Sigmoid colon (tissue), 7 donors: ENCODE results near the gene ARHGAP15. TPM values are rescaled to one million over a fixed set of nuclear protein-coding genes. Genes with fewer than 3 reads are reported as not detected.

Experiments used
- DNase-seq: peaks from one replicate; pipeline ENCODE4 v3.0.0-alpha.2; 2019
- H3K27ac ChIP-seq, 4 donors: fragments of 200-600 bp; sonication (generic); one replicate each; pipeline ENCODE4 v1.5.1; 2016 to 2019; ENCODE audit warnings: mild to moderate bottlenecking in 1 of 4
- H3K27me3 ChIP-seq, 3 donors: fragments of 200-600 bp; sonication (generic); one replicate each; pipeline ENCODE4 v1.5.1; 2019; ENCODE audit warnings: mild to moderate bottlenecking in 1 of 3
- H3K36me3 ChIP-seq, 4 donors: fragments of 200-600 bp; sonication (generic); one replicate each; pipeline ENCODE4 v1.5.1; 2016 to 2019
- H3K4me1 ChIP-seq, 4 donors: fragments of 200-600 bp; sonication (generic); one replicate each; pipeline ENCODE4 v1.5.1; 2017 to 2019
- H3K4me3 ChIP-seq, 4 donors: fragments of 200-600 bp; sonication (generic); one replicate each; pipeline ENCODE4 v1.5.1; 2017 to 2019; ENCODE audit warnings: mild to moderate bottlenecking in 2 of 4, moderate library complexity in 1 of 4
- H3K9me3 ChIP-seq, 4 donors: fragments of 200-600 bp in 3 of 4; sonication (generic) in 3 of 4; one replicate each; pipeline versions ENCODE4 v1.5.1 to v1.6.1; 2013 to 2019
- EP300 ChIP-seq, 4 donors: sonication (generic); formaldehyde crosslinking; IDR thresholded peaks; one replicate each; pipeline ENCODE4 v1.6.1; 2017; ENCODE audit warnings: antibody characterized with exemption in 4 of 4
- POLR2A ChIP-seq, 2 donors: fragments of 450-650 bp; IDR thresholded peaks; one replicate each; pipeline ENCODE4 v1.6.1; 2016; ENCODE audit warnings: antibody characterized with exemption in 2 of 2, mild to moderate bottlenecking in 2 of 2, moderate library complexity in 2 of 2
- POLR2AphosphoS5 ChIP-seq, 4 donors: sonication (generic); formaldehyde crosslinking; IDR thresholded peaks; one replicate each; pipeline ENCODE4 v1.6.1; 2017; ENCODE audit warnings: antibody characterized with exemption in 4 of 4
- WGBS, 2 donors: extraction: QIAGEN DNeasy Blood & Tissue Kit; methylation state at CpG; one replicate each; pipeline ENCODE4 v1.1.7; 2013; 5-methylcytosine and 5-hydroxymethylcytosine counted together
- intact Hi-C: fragments of 100-400 bp; cut with DNase I; formaldehyde crosslinking; loops from one replicate; pipeline ENCODE4 v1.15.1; 2023
- polyA plus RNA-seq, 3 donors: library from polyadenylated mRNA; stranded (reverse); fragments of 200-250 nt; gene quantifications; one replicate each; pipeline ENCODE4 v1.2.3, GENCODE V29; 2013
- total RNA-seq, 4 donors: library from RNA; depleted of rRNA; stranded (reverse); fragments of >200 nt; gene quantifications; one replicate each; pipeline ENCODE4 v1.1.0, GENCODE V29; 2016
- TF ChIP-seq, protein P1 (sequence below), 4 experiments: fragments of 450-650 bp in 3 of 4; fragments of 200-600 bp in 1 of 4; IDR thresholded peaks; one replicate each; pipeline ENCODE4 v1.5.1; 2016 to 2019; ENCODE audit warnings: antibody characterized with exemption in 4 of 4, mild to moderate bottlenecking in 3 of 4, moderate library complexity in 2 of 4
- donor health status: healthy with polysubstance abuse.
- donor health status: Bipolar disorder and iron deficiency.
- donor health status: healthy.

ARHGAP15 gene
- total and polyA plus RNA-seq, 7 donors = 3.7 to 16.4 (median 6.0) TPM

DNA sequence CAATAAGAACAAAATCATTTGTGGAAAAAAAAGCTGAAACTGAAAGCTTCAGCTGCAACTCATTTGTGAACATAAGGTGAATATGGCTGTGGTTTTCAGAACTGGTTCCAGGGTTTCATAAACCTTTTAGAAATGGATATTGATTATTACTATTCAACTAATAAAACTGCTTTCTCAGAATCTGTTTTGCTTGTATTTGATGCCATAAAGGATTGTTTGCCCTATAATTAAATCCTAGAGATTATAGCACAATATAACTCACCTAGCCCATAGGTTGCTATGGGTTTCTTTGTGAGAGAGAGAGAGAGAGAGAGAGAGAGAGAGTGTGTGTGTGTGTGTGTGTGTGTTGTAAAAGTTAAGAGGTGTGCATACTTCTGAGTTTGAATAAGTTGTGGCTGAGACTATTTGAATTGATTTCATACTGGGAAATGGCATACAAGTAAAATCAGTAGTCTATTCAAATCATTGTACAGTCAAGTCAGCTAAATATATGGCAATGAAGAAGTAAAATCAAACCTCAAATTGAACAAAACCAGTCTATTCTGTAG, 339.2 kb downstream of the ARHGAP15 start:
- H3K36me3 ChIP-seq = no peaks in the 10 kb centered on the region
- H3K4me3 ChIP-seq = no peak overlapping the region
- intact Hi-C loops = no loop called here
- no peak for TF ChIP-seq POLR2A (IDR thresholded peaks at IDR 0.05)
- no peak for TF ChIP-seq POLR2AphosphoS5 (IDR thresholded peaks at IDR 0.05)
- TF ChIP-seq, protein P1, sequence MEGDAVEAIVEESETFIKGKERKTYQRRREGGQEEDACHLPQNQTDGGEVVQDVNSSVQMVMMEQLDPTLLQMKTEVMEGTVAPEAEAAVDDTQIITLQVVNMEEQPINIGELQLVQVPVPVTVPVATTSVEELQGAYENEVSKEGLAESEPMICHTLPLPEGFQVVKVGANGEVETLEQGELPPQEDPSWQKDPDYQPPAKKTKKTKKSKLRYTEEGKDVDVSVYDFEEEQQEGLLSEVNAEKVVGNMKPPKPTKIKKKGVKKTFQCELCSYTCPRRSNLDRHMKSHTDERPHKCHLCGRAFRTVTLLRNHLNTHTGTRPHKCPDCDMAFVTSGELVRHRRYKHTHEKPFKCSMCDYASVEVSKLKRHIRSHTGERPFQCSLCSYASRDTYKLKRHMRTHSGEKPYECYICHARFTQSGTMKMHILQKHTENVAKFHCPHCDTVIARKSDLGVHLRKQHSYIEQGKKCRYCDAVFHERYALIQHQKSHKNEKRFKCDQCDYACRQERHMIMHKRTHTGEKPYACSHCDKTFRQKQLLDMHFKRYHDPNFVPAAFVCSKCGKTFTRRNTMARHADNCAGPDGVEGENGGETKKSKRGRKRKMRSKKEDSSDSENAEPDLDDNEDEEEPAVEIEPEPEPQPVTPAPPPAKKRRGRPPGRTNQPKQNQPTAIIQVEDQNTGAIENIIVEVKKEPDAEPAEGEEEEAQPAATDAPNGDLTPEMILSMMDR (IDR thresholded peaks at IDR 0.05) = no peak
- no peak for TF ChIP-seq EP300 (IDR thresholded peaks at IDR 0.05)
- peaks cover 0 to 4% (median 0%) of the 10 kb centered on the region in 4 donors for H3K4me1 ChIP-seq
- H3K27me3 ChIP-seq = no peaks in the 10 kb centered on the region
- no peak for DNase-seq
- no peaks in the 10 kb centered on the region for H3K9me3 ChIP-seq
- no peak overlapping the region for H3K27ac ChIP-seq

DNA sequence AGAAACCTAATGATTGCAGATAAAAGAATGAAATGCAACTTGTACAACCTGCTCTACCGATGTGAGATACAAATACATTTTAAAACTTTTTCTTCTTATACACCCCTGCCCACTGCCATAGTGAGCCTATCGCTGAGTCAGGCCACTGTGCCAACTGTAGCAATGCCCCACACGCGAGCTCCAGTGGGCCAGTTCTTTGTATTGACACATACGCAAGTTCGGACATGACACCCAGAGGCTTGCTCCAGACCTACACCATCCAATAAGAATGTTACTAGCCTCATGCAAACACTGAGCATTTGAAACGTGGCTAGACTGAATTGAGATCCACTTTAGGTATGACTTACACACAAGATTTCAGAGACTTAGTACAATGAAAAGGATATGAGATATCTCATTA, 340.1 kb downstream of the ARHGAP15 start:
- peaks cover 0 to 11% (median 0%) of the 10 kb centered on the region in 4 donors for H3K4me1 ChIP-seq
- H3K27ac ChIP-seq = no peak overlapping the region
- no peak for DNase-seq
- intact Hi-C loops = no loop called here
- no peaks in the 10 kb centered on the region for H3K9me3 ChIP-seq
- H3K27me3 ChIP-seq = no peaks in the 10 kb centered on the region
- H3K4me3 ChIP-seq = no peak overlapping the region
- 84 to 91% methylated on average over 7 of the region's 7 CpGs for WGBS, 2 donors
- no peak for TF ChIP-seq EP300 (IDR thresholded peaks at IDR 0.05)
- TF ChIP-seq POLR2AphosphoS5 (IDR thresholded peaks at IDR 0.05) = no peak
- TF ChIP-seq, protein P1 (IDR thresholded peaks at IDR 0.05) = no peak
- no peak for TF ChIP-seq POLR2A (IDR thresholded peaks at IDR 0.05)
- no peaks in the 10 kb centered on the region for H3K36me3 ChIP-seq

DNA sequence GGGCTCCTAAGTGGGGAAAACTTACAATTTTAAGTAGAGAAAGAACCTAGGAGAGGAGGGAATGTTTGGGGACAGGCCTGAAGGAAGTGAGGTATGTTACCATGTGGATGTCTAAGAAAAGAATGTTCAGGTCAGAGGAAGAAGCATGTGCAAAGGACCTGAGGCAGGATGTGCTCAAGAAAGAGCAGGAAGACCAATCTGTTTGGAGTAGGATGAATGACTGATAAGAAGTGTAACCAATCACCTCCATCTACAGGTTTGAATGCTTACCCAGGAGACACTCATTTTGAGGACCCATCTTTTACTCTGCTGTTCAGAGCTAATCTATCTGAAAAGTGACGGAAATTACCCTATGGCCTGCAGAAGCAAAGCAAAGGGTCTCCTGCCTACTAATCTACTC, 342.3 kb downstream of the ARHGAP15 start:
- WGBS, 2 donors = 93 to 100% methylated on average over 1 of the region's 1 CpG
- Histone ChIP-seq H3K36me3 (no peaks in the 10 kb centered on the region), H3K27me3 (no peaks in the 10 kb centered on the region), H3K4me3 (no peak overlapping the region), H3K9me3 (no peaks in the 10 kb centered on the region), H3K27ac (no peak overlapping the region), H3K4me1 (peaks cover 0 to 11% (median 3%) of the 10 kb centered on the region in 4 donors)
- TF ChIP-seq POLR2AphosphoS5 (IDR thresholded peaks at IDR 0.05) = no peak
- TF ChIP-seq, protein P1 (IDR thresholded peaks at IDR 0.05) = no peak
- intact Hi-C loops = no loop called here
- DNase-seq = no peak

DNA sequence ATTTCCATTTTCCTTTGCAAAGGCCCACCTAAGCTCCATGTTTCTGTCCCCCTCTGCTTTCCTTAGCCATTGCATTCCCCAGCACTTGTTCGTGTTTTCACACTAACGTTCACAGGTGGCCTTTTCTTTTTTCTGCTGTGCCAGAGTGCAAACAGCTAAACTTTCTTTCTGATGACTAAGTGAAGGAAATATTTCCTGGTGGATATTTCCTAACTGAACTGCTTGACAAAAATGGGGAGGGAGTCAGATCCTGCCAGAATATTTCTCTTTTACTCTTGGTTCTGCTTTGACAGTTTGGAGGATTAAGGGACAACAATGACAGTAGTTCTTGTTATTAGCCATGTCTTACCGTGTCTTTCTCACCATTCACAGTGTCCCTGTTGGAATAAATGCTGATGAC, 344.0 kb downstream of the ARHGAP15 start:
- TF ChIP-seq POLR2AphosphoS5 (IDR thresholded peaks at IDR 0.05) = no peak
- Histone ChIP-seq H3K27me3 (no peaks in the 10 kb centered on the region), H3K27ac (peak overlapping the region; percentile 17 to 43 (median 32)), H3K9me3 (no peaks in the 10 kb centered on the region), H3K4me1 (peaks cover 0 to 11% (median 3%) of the 10 kb centered on the region in 4 donors), H3K36me3 (no peaks in the 10 kb centered on the region), H3K4me3 (no peak overlapping the region)
- 66 to 76% methylated on average over 3 of the region's 3 CpGs for WGBS, 2 donors
- intact Hi-C loops = no loop called here
- DNase-seq = no peak

DNA sequence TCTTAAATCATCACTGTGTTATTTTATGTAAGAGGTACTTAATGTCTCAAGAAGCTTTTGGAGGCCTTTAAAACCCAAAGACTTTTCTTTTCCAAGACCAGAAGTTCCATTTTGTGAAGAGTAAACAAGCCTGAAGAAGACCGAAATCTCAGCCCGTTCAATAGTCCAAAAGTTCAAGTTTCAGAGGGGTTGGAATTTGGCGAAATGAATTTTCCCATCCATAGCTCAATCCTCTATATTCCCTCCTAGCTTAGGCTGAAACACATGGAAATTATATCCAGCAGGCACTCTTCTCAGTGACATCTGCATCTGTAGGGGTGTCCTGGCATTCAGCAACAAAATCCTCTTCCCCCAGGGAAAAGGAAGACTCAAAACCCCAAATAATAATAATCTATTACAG, 344.6 kb downstream of the ARHGAP15 start:
- Histone ChIP-seq H3K4me1 (peaks cover 0 to 11% (median 3%) of the 10 kb centered on the region in 4 donors), H3K4me3 (no peak overlapping the region), H3K27ac (peak overlapping the region; percentile 12 to 43 (median 32)), H3K9me3 (no peaks in the 10 kb centered on the region), H3K36me3 (no peaks in the 10 kb centered on the region), H3K27me3 (no peaks in the 10 kb centered on the region)
- DNase-seq = no peak
- TF ChIP-seq POLR2AphosphoS5 (IDR thresholded peaks at IDR 0.05) = no peak
- no peak for TF ChIP-seq EP300 (IDR thresholded peaks at IDR 0.05)
- TF ChIP-seq, protein P1 (IDR thresholded peaks at IDR 0.05) = no peak
- no peak for TF ChIP-seq POLR2A (IDR thresholded peaks at IDR 0.05)
- intact Hi-C loops = no loop called here
- 75 to 77% methylated on average over 3 of the region's 3 CpGs for WGBS, 2 donors
